ENCODE measurements around the gene DYRK1B.

The DYRK1B gene

GRCh38 chr19:39797083-39797482 lies 36.9 kb downstream of the DYRK1B start:
- Histone ChIP-seq H3K27ac (ENCODE audit: low read depth in 2 of 2, low read length in 2 of 2) (no peak overlapping the region), H3K4me1 (ENCODE audit: control insufficient read depth in 2 of 2, insufficient read depth in 2 of 2, low read length in 2 of 2) (no peaks in the 10 kb centered on the region), H3K4me3 (ENCODE audit: low read length in 2 of 2) (no peak overlapping the region), H3K9me3 (ENCODE audit: control insufficient read depth in 2 of 2, low read length in 2 of 2) (no peaks in the 10 kb centered on the region), H3K36me3 (ENCODE audit: control insufficient read depth in 2 of 2, insufficient read depth in 2 of 2, low read length in 2 of 2) (no peaks in the 10 kb centered on the region), H3K9ac (ENCODE audit: low read depth in 1 of 2, low read length in 2 of 2) (no peak overlapping the region), H3K27me3 (ENCODE audit: control insufficient read depth in 2 of 2, insufficient read depth in 2 of 2, low read length in 2 of 2) (peaks cover under 1 to 6% of the 10 kb centered on the region in 2 donors)

- H3K9ac ChIP-seq (ENCODE audit: low read depth in 1 of 2, low read length in 2 of 2): no peak overlapping the region
- H3K4me1 ChIP-seq (ENCODE audit: control insufficient read depth in 2 of 2, insufficient read depth in 2 of 2, low read length in 2 of 2): no peaks in the 10 kb centered on the region
- no peaks in the 10 kb centered on the region for H3K36me3 ChIP-seq (ENCODE audit: control insufficient read depth in 2 of 2, insufficient read depth in 2 of 2, low read length in 2 of 2)
- no peaks in the 10 kb centered on the region for H3K9me3 ChIP-seq (ENCODE audit: control insufficient read depth in 2 of 2, low read length in 2 of 2)
- no peak overlapping the region for H3K4me3 ChIP-seq (ENCODE audit: low read length in 2 of 2)
- no peak overlapping the region for H3K27ac ChIP-seq (ENCODE audit: low read depth in 2 of 2, low read length in 2 of 2)
- H3K27me3 ChIP-seq (ENCODE audit: control insufficient read depth in 2 of 2, insufficient read depth in 2 of 2, low read length in 2 of 2): peaks cover 0 to 6% of the 10 kb centered on the region in 2 donors
Observed at GRCh38 chr19:39796000-39796498, 37.9 kb downstream of the DYRK1B start.

- H3K36me3 ChIP-seq (ENCODE audit: control insufficient read depth in 2 of 2, insufficient read depth in 2 of 2, low read length in 2 of 2): no peaks in the 10 kb centered on the region
- no peaks in the 10 kb centered on the region for H3K9me3 ChIP-seq (ENCODE audit: control insufficient read depth in 2 of 2, low read length in 2 of 2)
- H3K4me1 ChIP-seq (ENCODE audit: control insufficient read depth in 2 of 2, insufficient read depth in 2 of 2, low read length in 2 of 2): no peaks in the 10 kb centered on the region
- no peak overlapping the region for H3K4me3 ChIP-seq (ENCODE audit: low read length in 2 of 2)
- peaks cover 0 to 6% of the 10 kb centered on the region in 2 donors for H3K27me3 ChIP-seq (ENCODE audit: control insufficient read depth in 2 of 2, insufficient read depth in 2 of 2, low read length in 2 of 2)
- H3K9ac ChIP-seq (ENCODE audit: low read depth in 1 of 2, low read length in 2 of 2): no peak overlapping the region
- H3K27ac ChIP-seq (ENCODE audit: low read depth in 2 of 2, low read length in 2 of 2): no peak overlapping the region
Observed at GRCh38 chr19:39795001-39795400, 39.0 kb downstream of the DYRK1B start.

- H3K27me3 ChIP-seq (ENCODE audit: control insufficient read depth in 2 of 2, insufficient read depth in 2 of 2, low read length in 2 of 2): peaks cover 0 to 6% of the 10 kb centered on the region in 2 donors
- no peak overlapping the region for H3K27ac ChIP-seq (ENCODE audit: low read depth in 2 of 2, low read length in 2 of 2)
- no peaks in the 10 kb centered on the region for H3K9me3 ChIP-seq (ENCODE audit: control insufficient read depth in 2 of 2, low read length in 2 of 2)
- peak overlapping the region; percentile 53 to 66 for H3K4me3 ChIP-seq (ENCODE audit: low read length in 2 of 2)
- H3K9ac ChIP-seq (ENCODE audit: low read depth in 1 of 2, low read length in 2 of 2): no peak overlapping the region
- H3K36me3 ChIP-seq (ENCODE audit: control insufficient read depth in 2 of 2, insufficient read depth in 2 of 2, low read length in 2 of 2): no peaks in the 10 kb centered on the region
- no peaks in the 10 kb centered on the region for H3K4me1 ChIP-seq (ENCODE audit: control insufficient read depth in 2 of 2, insufficient read depth in 2 of 2, low read length in 2 of 2)
Observed at GRCh38 chr19:39792999-39793546, 40.9 kb downstream of the DYRK1B start.

- no peak overlapping the region for H3K27ac ChIP-seq (ENCODE audit: low read depth in 2 of 2, low read length in 2 of 2)
- peaks cover 3 to 6% of the 10 kb centered on the region in 2 donors for H3K27me3 ChIP-seq (ENCODE audit: control insufficient read depth in 2 of 2, insufficient read depth in 2 of 2, low read length in 2 of 2)
- no peak overlapping the region for H3K9ac ChIP-seq (ENCODE audit: low read depth in 1 of 2, low read length in 2 of 2)
- H3K9me3 ChIP-seq (ENCODE audit: control insufficient read depth in 2 of 2, low read length in 2 of 2): no peaks in the 10 kb centered on the region
- no peaks in the 10 kb centered on the region for H3K36me3 ChIP-seq (ENCODE audit: control insufficient read depth in 2 of 2, insufficient read depth in 2 of 2, low read length in 2 of 2)
- no peaks in the 10 kb centered on the region for H3K4me1 ChIP-seq (ENCODE audit: control insufficient read depth in 2 of 2, insufficient read depth in 2 of 2, low read length in 2 of 2)
- H3K4me3 ChIP-seq (ENCODE audit: low read length in 2 of 2): no peak overlapping the region
Observed at GRCh38 chr19:39788244-39788643, 45.7 kb downstream of the DYRK1B start.

- no peaks in the 10 kb centered on the region for H3K9me3 ChIP-seq (ENCODE audit: control insufficient read depth in 2 of 2, low read length in 2 of 2)
- H3K9ac ChIP-seq (ENCODE audit: low read depth in 1 of 2, low read length in 2 of 2): no peak overlapping the region
- peaks cover 0 to 3% of the 10 kb centered on the region in 2 donors for H3K27me3 ChIP-seq (ENCODE audit: control insufficient read depth in 2 of 2, insufficient read depth in 2 of 2, low read length in 2 of 2)
- H3K27ac ChIP-seq (ENCODE audit: low read depth in 2 of 2, low read length in 2 of 2): no peak overlapping the region
- no peaks in the 10 kb centered on the region for H3K36me3 ChIP-seq (ENCODE audit: control insufficient read depth in 2 of 2, insufficient read depth in 2 of 2, low read length in 2 of 2)
- H3K4me1 ChIP-seq (ENCODE audit: control insufficient read depth in 2 of 2, insufficient read depth in 2 of 2, low read length in 2 of 2): no peaks in the 10 kb centered on the region
- H3K4me3 ChIP-seq (ENCODE audit: low read length in 2 of 2): no peak overlapping the region
Observed at GRCh38 chr19:39780894-39781293, 53.1 kb downstream of the DYRK1B start.

GRCh38 chr19:39778763-39779162 lies 55.2 kb downstream of the DYRK1B start, which contains the start of gene LEUTX:
Gene LEUTX, plus strand, starts transcription at chr19:39778854. Its CDS starts 67 bp downstream, at chr19:39778921.
- Histone ChIP-seq H3K9me3 (ENCODE audit: control insufficient read depth in 2 of 2, low read length in 2 of 2) (no peaks in the 10 kb centered on the region), H3K27me3 (ENCODE audit: control insufficient read depth in 2 of 2, insufficient read depth in 2 of 2, low read length in 2 of 2) (no peaks in the 10 kb centered on the region), H3K4me1 (ENCODE audit: control insufficient read depth in 2 of 2, insufficient read depth in 2 of 2, low read length in 2 of 2) (no peaks in the 10 kb centered on the region), H3K36me3 (ENCODE audit: control insufficient read depth in 2 of 2, insufficient read depth in 2 of 2, low read length in 2 of 2) (no peaks in the 10 kb centered on the region), H3K9ac (ENCODE audit: low read depth in 1 of 2, low read length in 2 of 2) (no peak within 1 kb of the TSS), H3K27ac (ENCODE audit: low read depth in 2 of 2, low read length in 2 of 2) (no peak within 1 kb of the TSS), H3K4me3 (ENCODE audit: low read length in 2 of 2) (no peak within 1 kb of the TSS)

Data from mucosa of rectum (tissue), 2 donors.